Measurements from ENCODE around the gene MITF.
A peak's percentile ranks its signal among the peaks of the same experiment; 100 is the strongest.

Gene MITF, protein sequence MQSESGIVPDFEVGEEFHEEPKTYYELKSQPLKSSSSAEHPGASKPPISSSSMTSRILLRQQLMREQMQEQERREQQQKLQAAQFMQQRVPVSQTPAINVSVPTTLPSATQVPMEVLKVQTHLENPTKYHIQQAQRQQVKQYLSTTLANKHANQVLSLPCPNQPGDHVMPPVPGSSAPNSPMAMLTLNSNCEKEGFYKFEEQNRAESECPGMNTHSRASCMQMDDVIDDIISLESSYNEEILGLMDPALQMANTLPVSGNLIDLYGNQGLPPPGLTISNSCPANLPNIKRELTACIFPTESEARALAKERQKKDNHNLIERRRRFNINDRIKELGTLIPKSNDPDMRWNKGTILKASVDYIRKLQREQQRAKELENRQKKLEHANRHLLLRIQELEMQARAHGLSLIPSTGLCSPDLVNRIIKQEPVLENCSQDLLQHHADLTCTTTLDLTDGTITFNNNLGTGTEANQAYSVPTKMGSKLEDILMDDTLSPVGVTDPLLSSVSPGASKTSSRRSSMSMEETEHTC

DNA sequence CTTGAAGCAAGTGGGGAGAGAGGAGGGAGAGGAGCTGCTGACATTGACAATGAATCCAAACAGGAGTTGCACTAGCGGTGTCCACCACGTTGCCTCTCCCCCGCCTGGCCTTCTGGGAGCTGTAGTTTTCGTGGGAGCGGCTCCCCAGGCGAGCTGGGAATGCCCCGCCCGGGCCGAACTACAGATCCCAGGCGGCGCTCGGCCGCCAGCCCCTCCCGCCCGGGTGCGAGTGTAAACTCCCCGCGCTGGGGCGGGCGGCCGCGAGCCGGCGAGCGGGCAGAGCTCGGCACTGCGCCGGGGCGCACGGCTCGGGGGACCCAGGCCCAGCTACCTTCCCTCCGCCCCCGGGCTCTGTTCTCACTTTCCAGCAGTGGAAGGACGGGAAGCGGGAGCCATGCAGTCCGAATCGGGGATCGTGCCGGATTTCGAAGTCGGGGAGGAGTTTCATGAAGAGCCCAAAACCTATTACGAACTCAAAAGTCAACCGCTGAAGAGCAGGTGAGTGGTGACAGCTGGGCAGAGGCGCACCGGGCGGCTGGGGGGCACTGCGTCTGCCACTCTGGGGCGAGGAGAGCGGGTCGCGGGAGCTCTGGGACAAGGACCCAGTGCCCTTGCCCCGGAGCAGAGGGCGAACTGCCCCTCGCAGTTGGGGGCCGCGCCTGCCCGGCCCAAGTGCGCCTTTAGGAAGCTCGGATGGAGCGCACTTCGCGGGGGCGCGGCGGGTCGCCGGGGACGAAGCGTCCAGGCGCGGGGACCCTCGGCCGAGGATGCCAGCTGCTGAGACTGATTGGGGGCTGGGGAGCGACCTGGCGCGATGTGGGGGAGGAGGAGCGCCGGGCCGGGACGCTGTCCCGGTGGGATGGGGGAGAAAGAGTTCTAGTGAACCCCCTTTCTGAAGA, at the start of gene MITF:
Gene MITF (plus strand): TSS at position 261 of the 899 bp plus-strand sequence. CDS start 134 bp downstream, at position 395.
- DNase-seq (ENCODE audit: low read depth), result peak; percentile 71
- H3K4me3 ChIP-seq (ENCODE audit: low read depth, low read length), result peak within 1 kb of the TSS; percentile 64
- TF ChIP-seq, protein P1, sequence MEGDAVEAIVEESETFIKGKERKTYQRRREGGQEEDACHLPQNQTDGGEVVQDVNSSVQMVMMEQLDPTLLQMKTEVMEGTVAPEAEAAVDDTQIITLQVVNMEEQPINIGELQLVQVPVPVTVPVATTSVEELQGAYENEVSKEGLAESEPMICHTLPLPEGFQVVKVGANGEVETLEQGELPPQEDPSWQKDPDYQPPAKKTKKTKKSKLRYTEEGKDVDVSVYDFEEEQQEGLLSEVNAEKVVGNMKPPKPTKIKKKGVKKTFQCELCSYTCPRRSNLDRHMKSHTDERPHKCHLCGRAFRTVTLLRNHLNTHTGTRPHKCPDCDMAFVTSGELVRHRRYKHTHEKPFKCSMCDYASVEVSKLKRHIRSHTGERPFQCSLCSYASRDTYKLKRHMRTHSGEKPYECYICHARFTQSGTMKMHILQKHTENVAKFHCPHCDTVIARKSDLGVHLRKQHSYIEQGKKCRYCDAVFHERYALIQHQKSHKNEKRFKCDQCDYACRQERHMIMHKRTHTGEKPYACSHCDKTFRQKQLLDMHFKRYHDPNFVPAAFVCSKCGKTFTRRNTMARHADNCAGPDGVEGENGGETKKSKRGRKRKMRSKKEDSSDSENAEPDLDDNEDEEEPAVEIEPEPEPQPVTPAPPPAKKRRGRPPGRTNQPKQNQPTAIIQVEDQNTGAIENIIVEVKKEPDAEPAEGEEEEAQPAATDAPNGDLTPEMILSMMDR (IDR thresholded peaks at IDR 0.05; ENCODE audit: control insufficient read depth, extremely low read depth, insufficient read depth), result no peak

GRCh38 chr3:69691860-69692259, 47.4 kb upstream of the MITF start:
- no peak for DNase-seq (ENCODE audit: low read depth)
- no peak overlapping the region for H3K4me3 ChIP-seq (ENCODE audit: low read depth, low read length)
- TF ChIP-seq, protein P1 (IDR thresholded peaks at IDR 0.05; ENCODE audit: control insufficient read depth, extremely low read depth, insufficient read depth), result no peak

DNA sequence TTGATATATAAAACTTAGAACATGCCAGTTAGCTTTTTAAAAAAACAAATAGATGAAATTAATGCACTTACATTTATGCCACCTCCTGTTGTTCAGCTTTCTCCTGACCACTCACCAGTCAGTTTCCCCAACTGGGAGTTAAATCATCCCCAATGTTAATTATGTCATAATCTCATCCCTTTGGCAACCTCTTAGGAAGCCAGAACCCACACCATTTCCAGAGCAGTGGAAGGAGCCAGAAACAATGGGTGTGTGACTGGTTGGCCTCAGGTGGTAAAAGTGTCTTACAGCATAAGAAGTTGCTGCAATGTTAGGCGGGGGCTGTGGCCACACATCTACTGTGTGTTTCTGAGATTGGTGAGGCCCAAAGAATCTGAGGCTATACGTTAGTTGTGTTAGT, 46.5 kb upstream of the MITF start:
- TF ChIP-seq, protein P1 (IDR thresholded peaks at IDR 0.05; ENCODE audit: control insufficient read depth, extremely low read depth, insufficient read depth), result no peak
- no peak for DNase-seq (ENCODE audit: low read depth)
- no peak overlapping the region for H3K4me3 ChIP-seq (ENCODE audit: low read depth, low read length)

GRCh38 chr3:69695443-69695842, 43.8 kb upstream of the MITF start:
- TF ChIP-seq, protein P1 (IDR thresholded peaks at IDR 0.05; ENCODE audit: control insufficient read depth, extremely low read depth, insufficient read depth), result no peak
- H3K4me3 ChIP-seq (ENCODE audit: low read depth, low read length), result no peak overlapping the region
- no peak for DNase-seq (ENCODE audit: low read depth)

DNA sequence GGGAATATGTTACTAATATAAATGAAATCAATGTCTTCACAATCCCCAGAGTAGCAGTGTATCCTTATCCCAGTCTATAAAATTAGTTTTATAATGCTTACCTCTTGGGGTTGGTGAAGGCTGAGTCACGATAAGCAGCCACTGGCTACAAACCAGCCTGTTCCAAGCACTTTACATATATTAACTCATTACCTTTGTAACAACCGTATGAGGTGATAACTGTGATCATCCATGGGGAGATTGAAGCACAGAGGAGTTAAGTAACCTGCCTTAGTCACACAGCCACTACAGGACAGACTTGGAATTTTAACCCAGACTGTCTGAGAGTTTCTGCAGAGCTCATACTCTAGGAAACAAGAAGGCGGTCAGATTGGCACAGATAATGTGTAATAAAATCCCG, 43.3 kb upstream of the MITF start:
- DNase-seq (ENCODE audit: low read depth), result no peak
- H3K4me3 ChIP-seq (ENCODE audit: low read depth, low read length), result no peak overlapping the region
- TF ChIP-seq, protein P1 (IDR thresholded peaks at IDR 0.05; ENCODE audit: control insufficient read depth, extremely low read depth, insufficient read depth), result no peak

DNA sequence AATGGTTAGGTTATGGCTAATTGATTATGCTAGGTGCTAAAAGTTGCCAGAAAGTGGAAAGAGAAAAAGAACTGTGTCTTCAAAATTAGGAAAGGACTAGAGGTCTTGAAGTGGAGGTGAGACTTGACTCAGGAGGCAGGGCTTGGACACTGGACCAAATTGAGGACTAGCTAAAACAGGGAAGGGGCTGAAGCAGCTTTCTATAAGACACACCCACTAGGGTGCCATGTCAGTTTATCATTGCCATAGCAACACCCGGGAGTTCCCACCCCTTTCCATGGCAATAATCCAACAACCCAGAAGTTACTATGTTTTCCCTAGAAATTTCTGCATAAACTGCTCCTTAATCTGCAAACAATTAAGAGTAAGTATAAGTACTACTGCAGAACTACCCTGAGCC, 42.9 kb upstream of the MITF start:
- DNase-seq (ENCODE audit: low read depth), result no peak
- TF ChIP-seq, protein P1 (IDR thresholded peaks at IDR 0.05; ENCODE audit: control insufficient read depth, extremely low read depth, insufficient read depth), result no peak
- no peak overlapping the region for H3K4me3 ChIP-seq (ENCODE audit: low read depth, low read length)
